ENCODE data around the gene PAK2. TPM values are rescaled to one million over a fixed set of nuclear protein-coding genes. Genes with fewer than 3 reads are reported as not detected.

The PAK2 gene
- total and polyA plus RNA-seq, 7 donors: 17.3 to 79.4 (median 44.3) TPM

DNA sequence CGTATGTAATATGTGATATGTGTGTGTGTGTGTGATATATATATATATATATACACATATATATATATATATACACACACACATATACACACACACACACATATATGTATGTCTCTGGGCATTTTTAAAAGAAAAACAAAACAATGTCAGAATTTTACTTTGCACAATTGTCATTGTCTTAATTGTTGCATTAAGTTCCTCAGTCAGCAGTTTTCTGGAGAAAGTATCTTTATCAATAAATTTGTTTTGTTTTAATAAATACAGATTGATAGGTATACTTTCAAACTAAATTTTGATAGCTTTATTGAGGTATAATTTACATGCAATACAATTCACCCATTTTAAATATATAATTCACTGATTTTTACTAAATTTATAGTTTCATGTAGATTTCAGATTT lies 65.1 kb downstream of the PAK2 start:
- DNase-seq: no peak
- intact Hi-C loops (cut with DNase I): no loop called here
- TF ChIP-seq, protein P1, sequence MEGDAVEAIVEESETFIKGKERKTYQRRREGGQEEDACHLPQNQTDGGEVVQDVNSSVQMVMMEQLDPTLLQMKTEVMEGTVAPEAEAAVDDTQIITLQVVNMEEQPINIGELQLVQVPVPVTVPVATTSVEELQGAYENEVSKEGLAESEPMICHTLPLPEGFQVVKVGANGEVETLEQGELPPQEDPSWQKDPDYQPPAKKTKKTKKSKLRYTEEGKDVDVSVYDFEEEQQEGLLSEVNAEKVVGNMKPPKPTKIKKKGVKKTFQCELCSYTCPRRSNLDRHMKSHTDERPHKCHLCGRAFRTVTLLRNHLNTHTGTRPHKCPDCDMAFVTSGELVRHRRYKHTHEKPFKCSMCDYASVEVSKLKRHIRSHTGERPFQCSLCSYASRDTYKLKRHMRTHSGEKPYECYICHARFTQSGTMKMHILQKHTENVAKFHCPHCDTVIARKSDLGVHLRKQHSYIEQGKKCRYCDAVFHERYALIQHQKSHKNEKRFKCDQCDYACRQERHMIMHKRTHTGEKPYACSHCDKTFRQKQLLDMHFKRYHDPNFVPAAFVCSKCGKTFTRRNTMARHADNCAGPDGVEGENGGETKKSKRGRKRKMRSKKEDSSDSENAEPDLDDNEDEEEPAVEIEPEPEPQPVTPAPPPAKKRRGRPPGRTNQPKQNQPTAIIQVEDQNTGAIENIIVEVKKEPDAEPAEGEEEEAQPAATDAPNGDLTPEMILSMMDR (IDR thresholded peaks at IDR 0.05): no peak
- ATAC-seq: no peak
- peaks cover 3 to 86% of the 10 kb centered on the region in 2 donors for H3K36me3 ChIP-seq (ENCODE audit: insufficient read depth in 1 of 2, low read depth in 1 of 2)
- no peaks in the 10 kb centered on the region for H3K27me3 ChIP-seq (ENCODE audit: insufficient read depth in 3 of 3, low read length in 2 of 3)
- WGBS, 3 donors: 42 to 73% (median 49%) methylated on average over 1 of the region's 1 CpG
- H3K27ac ChIP-seq: no peak overlapping the region
- H3K4me1 ChIP-seq: no peaks in the 10 kb centered on the region
- H3K9me3 ChIP-seq: no peaks in the 10 kb centered on the region
- H3K4me3 ChIP-seq: no peak overlapping the region

DNA sequence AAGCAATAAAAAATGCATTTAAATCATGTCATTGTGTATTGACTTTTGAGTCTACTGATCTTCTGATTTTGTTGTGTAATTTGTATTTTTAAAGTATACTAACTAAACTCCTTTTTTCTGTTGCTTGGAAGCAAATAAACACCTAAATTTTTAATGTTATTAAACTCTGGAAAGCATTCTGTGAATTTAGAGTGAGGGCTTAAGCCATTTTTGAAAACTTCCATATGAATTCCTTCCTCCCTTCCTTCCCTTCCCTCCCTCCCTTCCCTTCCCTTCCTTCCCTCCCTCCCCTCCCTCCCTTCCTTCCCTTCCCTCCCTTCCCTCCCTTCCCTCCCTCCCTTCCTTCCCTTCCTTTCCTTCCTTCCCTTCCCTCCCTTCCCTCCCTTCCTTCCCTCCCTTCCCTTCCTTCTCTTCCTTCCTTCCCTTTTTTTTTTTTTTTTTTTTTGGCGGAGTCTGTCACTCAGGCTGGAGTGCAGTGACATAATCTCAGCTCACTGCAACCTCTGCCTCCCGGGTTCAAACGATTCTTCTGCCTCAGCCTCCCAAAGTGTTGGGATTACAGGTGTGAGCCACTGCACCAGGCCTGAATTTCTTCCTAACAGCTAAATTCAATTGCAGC lies 71.4 kb downstream of the PAK2 start:
- intact Hi-C loops (cut with DNase I): loop anchor here in 1 of 2 donors (10.0 kb wide), 1 partner anchor 66 kb away; no protein-coding TSS in a partner anchor
- 85 to 98% (median 91%) methylated on average over 3 of the region's 3 CpGs for WGBS, 3 donors
- no peak overlapping the region for H3K4me3 ChIP-seq
- DNase-seq (no peak), ATAC-seq (no peak)
- no peak overlapping the region for H3K27ac ChIP-seq
- TF ChIP-seq, protein P1 (IDR thresholded peaks at IDR 0.05): no peak
- no peaks in the 10 kb centered on the region for H3K9me3 ChIP-seq
- H3K4me1 ChIP-seq: peaks cover 12% of the 10 kb centered on the region
- no peaks in the 10 kb centered on the region for H3K27me3 ChIP-seq (ENCODE audit: insufficient read depth in 3 of 3, low read length in 2 of 3)
- H3K36me3 ChIP-seq (ENCODE audit: insufficient read depth in 1 of 2, low read depth in 1 of 2): peaks cover 0 to 95% of the 10 kb centered on the region in 2 donors

DNA sequence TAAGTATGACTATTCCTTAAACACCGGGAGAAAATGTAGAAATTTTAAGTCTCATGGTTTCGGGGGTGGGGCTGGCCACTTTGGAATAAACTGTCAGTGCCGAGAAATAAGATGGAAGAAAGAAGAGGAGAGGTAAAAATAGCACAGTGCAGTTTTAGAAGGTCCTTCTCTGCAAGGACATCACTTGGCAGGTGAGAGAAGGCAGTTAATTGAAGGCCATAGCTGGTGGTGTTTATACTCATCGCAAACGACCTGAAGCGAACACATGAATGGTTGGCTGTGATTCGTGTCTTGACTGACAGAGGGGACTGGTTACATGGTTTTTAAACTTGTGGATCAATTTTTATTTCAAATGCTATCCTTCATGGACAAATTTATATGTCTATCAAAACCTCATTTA lies 73.2 kb downstream of the PAK2 start:
- peaks cover 0 to 95% of the 10 kb centered on the region in 2 donors for H3K36me3 ChIP-seq (ENCODE audit: insufficient read depth in 1 of 2, low read depth in 1 of 2)
- intact Hi-C loops (cut with DNase I): loop anchor here in 1 of 2 donors (10.0 kb wide), 1 partner anchor 68 kb away; no protein-coding TSS in a partner anchor
- DNase-seq: no peak

DNA sequence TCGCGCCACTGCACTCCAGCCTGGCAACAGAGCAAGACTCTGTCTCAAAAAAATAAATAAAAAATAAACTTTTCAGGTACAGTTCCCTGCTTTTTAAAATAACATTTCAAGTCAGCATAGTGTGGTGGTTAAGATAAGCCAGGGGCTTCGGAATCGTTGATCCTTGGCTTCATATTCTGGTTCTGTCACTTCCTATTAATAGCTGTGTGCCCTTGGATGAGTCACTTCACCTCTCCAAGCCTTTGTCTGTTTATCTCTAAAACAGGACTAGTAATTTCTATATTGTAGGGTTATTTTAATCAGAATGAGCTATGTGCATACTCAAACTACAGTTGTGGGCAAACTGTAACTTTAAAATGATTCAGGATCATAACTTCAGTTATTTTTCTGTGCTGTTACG lies 74.2 kb downstream of the PAK2 start:
- H3K27ac ChIP-seq: peak overlapping the region; percentile 70
- TF ChIP-seq, protein P1 (IDR thresholded peaks at IDR 0.05): no peak
- peaks cover 12% of the 10 kb centered on the region for H3K4me1 ChIP-seq
- H3K4me3 ChIP-seq: no peak overlapping the region
- ATAC-seq: peak; percentile 93 to 96 (median 94)
- intact Hi-C loops (cut with DNase I): loop anchor here in 1 of 2 donors (10.0 kb wide), 1 partner anchor 69 kb away; no protein-coding TSS in a partner anchor
- H3K27me3 ChIP-seq (ENCODE audit: insufficient read depth in 3 of 3, low read length in 2 of 3): no peaks in the 10 kb centered on the region
- no peaks in the 10 kb centered on the region for H3K9me3 ChIP-seq
- WGBS, 3 donors: 67 to 71% (median 68%) methylated on average over 5 of the region's 5 CpGs
- no peak for DNase-seq
- H3K36me3 ChIP-seq (ENCODE audit: insufficient read depth in 1 of 2, low read depth in 1 of 2): peaks cover 0 to 95% of the 10 kb centered on the region in 2 donors

More for the DNA sequence above, 73.2 kb downstream of the PAK2 start:
- H3K4me1 ChIP-seq: peaks cover 12% of the 10 kb centered on the region
- no peaks in the 10 kb centered on the region for H3K9me3 ChIP-seq
- peak overlapping the region; percentile 70 for H3K27ac ChIP-seq
- TF ChIP-seq, protein P1 (IDR thresholded peaks at IDR 0.05): no peak
- WGBS, 3 donors: 45 to 57% (median 53%) methylated on average over 7 of the region's 7 CpGs
- H3K4me3 ChIP-seq: no peak overlapping the region
- peak; percentile 50 to 85 (median 74) for ATAC-seq
- H3K27me3 ChIP-seq (ENCODE audit: insufficient read depth in 3 of 3, low read length in 2 of 3): no peaks in the 10 kb centered on the region
